IMR-90 (cell line): ENCODE results near the gene BCL2. TPM values are rescaled to one million over a fixed set of nuclear protein-coding genes. Genes with fewer than 3 reads are reported as not detected.

Source experiments
- ATAC-seq: fragments of 200-7000 bp; cut with Tn5 transposase; 2 replicates; pipeline ENCODE4 v1.9.1; 2020; ENCODE audit warnings: low read depth, mild to moderate bottlenecking, moderate library complexity
- BruUV-seq: library from RNA; stranded (reverse); fragments of 400-500 nt; replicated peaks from 2 replicates; lab custom pipeline; 2021; lab: Mats Ljungman, UMichigan
- CTCF ChIA-PET: fragments of 300-600 bp; formaldehyde crosslinking; extraction: SDS; loops from one replicate; lab custom pipeline; 2021; ENCODE audit warnings: antibody characterized with exemption; lab: Yijun Ruan, JAX
- POLR2A ChIA-PET: fragments of 300-600 bp; sonication (Branson Sonifier 250); formaldehyde crosslinking; loops from one replicate; lab custom pipeline; 2022; ENCODE audit warnings: antibody characterized with exemption; ENCODE audit not compliant: unreplicated experiment; lab: Charles Lee
- DNase-seq: peaks from one replicate; pipeline ENCODE4 v3.0.0; 2013
- H2AFZ ChIP-seq: replicated peaks from 2 replicates; pipeline ENCODE3; 2013; ENCODE audit warnings: low read length, mild to moderate bottlenecking; ENCODE audit not compliant: poor library complexity
- H2AK5ac ChIP-seq: 2 replicates; pipeline ENCODE4 v1.6.1; 2013; ENCODE audit warnings: low read depth, low read length, inconsistent platforms
- H2AK9ac ChIP-seq: replicated peaks from 2 replicates; pipeline ENCODE3; 2013; ENCODE audit warnings: mild to moderate bottlenecking, low read depth, low read length, moderate library complexity; ENCODE audit not compliant: poor library complexity
- H2BK120ac ChIP-seq: 2 replicates; pipeline ENCODE4 v1.6.1; 2013; ENCODE audit warnings: low read depth, low read length, inconsistent platforms
- H2BK15ac ChIP-seq: 3 replicates; pipeline ENCODE4 v1.6.1; 2013; ENCODE audit warnings: low read depth, low read length, inconsistent platforms
- H2BK20ac ChIP-seq: 2 replicates; pipeline ENCODE4 v1.6.1; 2013; ENCODE audit warnings: low read depth, mild to moderate bottlenecking, inconsistent platforms, low read length, moderate library complexity
- H2BK5ac ChIP-seq: 2 replicates; pipeline ENCODE4 v1.6.1; 2013; ENCODE audit warnings: mild to moderate bottlenecking, low read depth, low read length, inconsistent platforms; ENCODE audit not compliant: poor library complexity, severe bottlenecking
- H3K14ac ChIP-seq: replicated peaks from 2 replicates; pipeline ENCODE4 v1.6.1; 2013; ENCODE audit warnings: low read depth, low read length, inconsistent platforms
- H3K18ac ChIP-seq: 2 replicates; pipeline ENCODE4 v1.6.1; 2013; ENCODE audit warnings: low read depth, low read length, control low read depth
- H3K23ac ChIP-seq: 2 replicates; pipeline ENCODE4 v1.6.1; 2013; ENCODE audit warnings: low read depth, low read length, inconsistent platforms
- H3K27ac ChIP-seq: 2 replicates; pipeline ENCODE4 v1.5.1; 2013; ENCODE audit warnings: mild to moderate bottlenecking, control low read depth, low read length; ENCODE audit not compliant: insufficient read depth
- H3K27me3 ChIP-seq: 2 replicates; pipeline ENCODE4 v1.6.1; 2013; ENCODE audit warnings: low read length; ENCODE audit not compliant: control insufficient read depth, insufficient read depth
- H3K36me3 ChIP-seq: 2 replicates; pipeline ENCODE4 v1.6.1; 2013; ENCODE audit warnings: low read length, mixed read lengths; ENCODE audit not compliant: control insufficient read depth, insufficient read depth
- H3K4ac ChIP-seq: 2 replicates; pipeline ENCODE4 v1.6.1; 2013; ENCODE audit warnings: low read depth, low read length, inconsistent platforms
- H3K4me1 ChIP-seq: 2 replicates; pipeline ENCODE4 v1.6.1; 2013; ENCODE audit warnings: low read length, mixed read lengths; ENCODE audit not compliant: control insufficient read depth, insufficient read depth
- H3K4me2 ChIP-seq: 2 replicates; pipeline ENCODE4 v1.6.1; 2013; ENCODE audit warnings: low read depth, mild to moderate bottlenecking, control low read depth, low read length, moderate library complexity
- H3K4me3 ChIP-seq: 2 replicates; pipeline ENCODE4 v1.5.1; 2013; ENCODE audit warnings: low read depth, mild to moderate bottlenecking, control low read depth, low read length, moderate library complexity; ENCODE audit not compliant: insufficient read depth
- H3K56ac ChIP-seq: 2 replicates; pipeline ENCODE4 v1.6.1; 2013; ENCODE audit warnings: low read length, inconsistent platforms; ENCODE audit not compliant: insufficient read depth; ENCODE audit errors: extremely low read depth
- H3K79me1 ChIP-seq, 2 experiments: 2 replicates each; pipeline ENCODE4 v1.6.1; 2013; ENCODE audit warnings: low read length in 2 of 2, inconsistent platforms in 1 of 2, low read depth in 1 of 2
- H3K9ac ChIP-seq: 2 replicates; pipeline ENCODE4 v1.6.1; 2013; ENCODE audit warnings: low read depth, low read length, control low read depth
- H3K9me1 ChIP-seq: 2 replicates; pipeline ENCODE4 v1.6.1; 2013; ENCODE audit warnings: low read length, inconsistent platforms; ENCODE audit not compliant: insufficient read depth
- H3K9me3 ChIP-seq: 2 replicates; pipeline ENCODE4 v1.6.1; 2013; ENCODE audit warnings: low read length; ENCODE audit not compliant: control insufficient read depth, insufficient read depth
- H4K20me1 ChIP-seq: 2 replicates; pipeline ENCODE4 v1.6.1; 2013; ENCODE audit warnings: low read length, inconsistent platforms; ENCODE audit not compliant: insufficient read depth
- H4K5ac ChIP-seq: 2 replicates; pipeline ENCODE4 v1.6.1; 2013; ENCODE audit warnings: mild to moderate bottlenecking, low read depth, low read length, control low read depth
- H4K8ac ChIP-seq, 2 experiments: 2 replicates each; pipeline ENCODE4 v1.6.1; 2013; ENCODE audit warnings: low read depth in 2 of 2, low read length in 2 of 2, control low read depth in 1 of 2, inconsistent platforms in 1 of 2
- H4K91ac ChIP-seq: 2 replicates; pipeline ENCODE4 v1.6.1; 2013; ENCODE audit warnings: low read depth, low read length, inconsistent platforms; ENCODE audit not compliant: insufficient read depth
- CTCF ChIP-seq: conservative IDR thresholded peaks from 2 replicates; pipeline ENCODE4 v1.5.1; 2012; ENCODE audit warnings: mild to moderate bottlenecking, low read depth, low read length, improper control_type of control experiment
- MXI1 ChIP-seq: IDR thresholded peaks from 2 replicates; pipeline ENCODE4 v1.6.1; 2012; ENCODE audit warnings: low read depth, mild to moderate bottlenecking, low read length, moderate library complexity, borderline replicate concordance
- RCOR1 ChIP-seq: IDR thresholded peaks from 2 replicates; pipeline ENCODE4 v1.6.1; 2012; ENCODE audit warnings: mild to moderate bottlenecking, low read length, improper control_type of control experiment; ENCODE audit not compliant: insufficient replicate concordance
- SMC3 ChIP-seq: fragments of 150-350 bp; IDR thresholded peaks from 2 replicates; pipeline ENCODE4 v1.6.1; 2016; ENCODE audit warnings: low read depth, mild to moderate bottlenecking, antibody characterized with exemption, low read length, moderate library complexity
- USF2 ChIP-seq: fragments of 150-350 bp; IDR thresholded peaks from 2 replicates; pipeline ENCODE4 v1.6.1; 2017; ENCODE audit warnings: mild to moderate bottlenecking, antibody characterized with exemption, low read length, low read depth
- WGBS, 2 experiments: methylation state at CpG; one replicate each; pipeline versions ENCODE4 v1.1.5 to v1.1.7; 2013; ENCODE audit warnings: missing lambda C conversion rate in 2 of 2; ENCODE audit not compliant: insufficient read length in 1 of 2; ENCODE audit errors: extremely low coverage in 2 of 2; 5-methylcytosine and 5-hydroxymethylcytosine counted together
- dilution Hi-C: fragments of 300-500 bp; cut with HindIII; formaldehyde crosslinking; loops from one replicate; pipeline ENCODE4 v1.14.3; 2018; ENCODE audit warnings: low sequenced_read_pairs; ENCODE audit not compliant: unreplicated experiment
- in situ Hi-C: fragments of 300-500 bp; cut with MboI; formaldehyde crosslinking; loops from 3 replicates; pipeline ENCODE4 v1.14.3; 2019; ENCODE audit warnings: low sequenced_read_pairs, inconsistent platforms, mixed read lengths
- intact Hi-C: fragments of 100-400 bp; cut with micrococcal nuclease; formaldehyde crosslinking; loops from 2 replicates; pipeline ENCODE4 v1.10.0; 2022
- polyA plus RNA-seq, 3 experiments: library from polyadenylated mRNA; depleted of rRNA; stranded (reverse); fragments of >200 nt; gene quantifications; 2 replicates each; pipeline ENCODE4 v1.2.3, GENCODE V29; 2012; ENCODE audit warnings: low replicate concordance in 1 of 3
- total RNA-seq: library from RNA; depleted of rRNA; stranded (reverse); fragments of >200 nt; gene quantifications from 2 replicates; pipeline ENCODE4 v1.2.3, GENCODE V29; 2012

Gene BCL2
- total and polyA plus RNA-seq, 2 of the 4 experiments (the other 2 are of a cell fraction), result 0.24 to 0.54 TPM

- peak overlapping the region; percentile 85 for H3K4me2 ChIP-seq
- peak overlapping the region; percentile 55; the same call in 1 of the 2 replicates for H3K23ac ChIP-seq
- in situ Hi-C loops (loop anchor here (5.0 kb wide), 1 partner anchor 303 kb away; no protein-coding TSS in a partner anchor), dilution Hi-C loops (no loop called here), intact Hi-C loops (loop anchor here (5.0 to 10.0 kb wide), 3 partner anchors 68 to 796 kb away; partner anchors contain the start of gene ZCCHC2)
- peak overlapping the region; percentile 10 for H2AK9ac ChIP-seq
- no peak overlapping the region for H2AK5ac ChIP-seq
- peaks cover 18% of the 10 kb centered on the region for H3K27me3 ChIP-seq
- peak overlapping the region; percentile 90 for H2AFZ ChIP-seq
- no peaks in the 10 kb centered on the region for H4K20me1 ChIP-seq
- H3K36me3 ChIP-seq, result no peaks in the 10 kb centered on the region
- WGBS, 2 experiments, result 0% methylated on average over 30 of the region's 92 CpGs; no CpG with 5 or more reads in 1 of the 2 experiments
- 0 out of 2 replicates have a peak overlapping the region, but pooled peaks have one; percentile 12 for H2BK120ac ChIP-seq
- H3K79me1 ChIP-seq, result peaks cover 0 to 4% of the 10 kb centered on the region in 2 experiments; a peak in 1 of 4 replicates
- TF ChIP-seq RCOR1, result no peak
- 0 out of 2 replicates have a peak, but pooled peaks have one; percentile 36 for TF ChIP-seq MXI1
- 0 out of 2 replicates have a peak, but pooled peaks have one; percentile 6 for TF ChIP-seq USF2
- no peak for TF ChIP-seq SMC3
- 0 out of 2 replicates have a peak, but pooled peaks have one; percentile 23 for TF ChIP-seq CTCF
- no peaks in the 10 kb centered on the region for H3K9me1 ChIP-seq
- peak overlapping the region; percentile 65 for H3K9ac ChIP-seq
- H3K4me3 ChIP-seq, result peak overlapping the region; percentile 63
- POLR2A ChIA-PET, result interaction anchor here (1.3 kb wide), 1 partner anchor 186 kb away, joined by 3 read pairs; no protein-coding TSS in a partner anchor
- H2BK20ac ChIP-seq, result no peak overlapping the region
- H3K4me1 ChIP-seq, result peaks cover 10% of the 10 kb centered on the region
- peak overlapping the region; percentile 28 for H2BK5ac ChIP-seq
- no peak overlapping the region for H3K56ac ChIP-seq
- BruUV-seq, result no TSS peak
- peak; percentile 76 for ATAC-seq
- CTCF ChIA-PET, result no interaction called here
- H3K14ac ChIP-seq, result 0 out of 2 replicates have a peak overlapping the region, but pooled peaks have one; percentile 5
- no peak overlapping the region for H2BK15ac ChIP-seq
- H3K18ac ChIP-seq, result peak overlapping the region; percentile 74; the same call in 1 of the 2 replicates
- H3K9me3 ChIP-seq, result no peaks in the 10 kb centered on the region
- H4K91ac ChIP-seq, result no peak overlapping the region
- H4K8ac ChIP-seq, result peak overlapping the region; percentile 78 to 89
- DNase-seq, result peak; percentile 75
- H3K4ac ChIP-seq, result peak overlapping the region; percentile 47
- peak overlapping the region; percentile 30 for H3K27ac ChIP-seq
- H4K5ac ChIP-seq, result peak overlapping the region; percentile 85
Observed at GRCh38 chr18:63320123-63320974, 780 bp upstream of the BCL2 start.
